HG02763 (cell line): ENCODE data around the gene PHF2.

Experiments
- ATAC-seq: cut with Tn5 transposase; IDR thresholded peaks from one replicate; pipeline ENCODE4 v1.9.1; 2021; ENCODE audit warnings: mild to moderate bottlenecking, moderate library complexity; ENCODE audit not compliant: unreplicated experiment

Gene PHF2

DNA sequence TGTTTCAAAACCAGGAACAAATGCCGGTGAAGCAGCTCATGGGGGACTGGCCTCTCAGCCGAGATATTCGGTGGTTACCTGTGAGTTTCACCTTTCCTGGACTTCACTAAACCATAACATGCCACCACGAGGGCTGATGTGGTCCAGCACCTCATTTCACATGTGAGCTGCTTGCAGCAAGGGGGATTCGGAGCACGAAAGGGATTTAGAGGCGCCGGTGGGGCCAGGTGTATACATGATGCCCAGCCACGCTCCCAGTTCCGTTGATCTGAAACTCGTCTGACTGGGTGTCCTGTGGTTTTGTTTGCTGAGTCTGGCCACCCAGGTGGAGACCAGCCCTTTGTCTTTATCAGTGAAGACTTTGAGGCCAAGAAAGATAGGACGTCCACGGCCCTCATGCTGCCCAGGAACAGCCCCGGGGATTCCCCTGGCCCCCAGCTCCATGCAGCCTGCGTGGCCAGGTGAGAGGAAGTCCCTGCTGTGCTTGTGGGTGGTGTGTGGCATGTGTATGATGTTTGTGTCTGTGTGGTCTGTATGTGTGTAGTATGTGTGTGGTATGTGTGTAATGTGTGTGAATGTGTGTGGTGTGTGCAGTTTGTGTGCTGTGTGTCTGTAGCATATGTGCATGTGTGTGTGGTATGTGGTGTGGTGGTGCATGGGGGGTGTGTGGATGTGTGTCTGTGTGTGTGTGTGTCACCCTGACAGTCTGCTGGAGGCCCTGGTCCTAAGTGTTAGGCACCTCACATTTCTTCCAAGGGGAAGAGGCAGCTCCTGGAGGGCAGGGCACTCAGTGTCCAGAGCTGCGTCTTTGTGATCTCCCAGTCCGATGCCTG is 23.4 kb downstream of the PHF2 start:
- no peak for ATAC-seq

DNA sequence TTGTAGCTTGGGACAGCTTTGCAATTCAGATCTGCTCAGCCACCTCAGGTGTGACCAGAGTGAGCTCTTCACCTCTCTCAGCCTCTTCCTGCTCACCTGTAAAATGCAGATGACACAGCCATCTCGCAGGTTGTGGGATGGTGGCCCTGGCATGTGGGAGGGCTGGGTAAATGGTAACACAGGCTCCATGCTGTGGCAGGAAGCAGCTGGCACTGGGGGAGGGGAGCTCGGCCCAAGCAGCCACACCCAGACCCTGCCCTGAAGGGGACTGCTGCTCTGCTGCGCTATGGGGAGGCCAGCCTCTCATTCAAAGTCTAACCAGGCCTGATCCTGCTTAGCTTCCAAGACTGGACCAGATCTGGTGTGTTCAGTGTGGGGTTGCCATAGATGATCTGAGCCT is 24.1 kb downstream of the PHF2 start:
- no peak for ATAC-seq

DNA sequence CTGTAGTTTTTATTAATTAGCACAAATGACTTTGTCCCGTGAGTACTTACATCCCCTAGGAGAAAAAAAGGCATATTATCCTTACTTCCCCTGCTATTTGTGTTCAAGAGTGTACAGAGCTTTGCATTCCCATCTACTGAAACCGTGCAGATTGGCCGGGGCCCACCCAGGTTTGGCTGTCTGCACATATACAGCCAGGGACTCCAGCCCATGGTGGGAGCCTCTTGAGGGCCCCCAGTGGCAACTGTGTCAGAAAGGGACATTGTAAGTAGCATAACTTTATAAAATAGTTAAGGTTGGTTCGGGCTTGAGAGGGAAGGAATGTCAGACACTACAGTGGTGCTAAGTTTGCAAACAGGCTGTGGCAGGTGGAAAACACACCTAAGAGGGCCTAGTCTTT is 24.7 kb downstream of the PHF2 start:
- ATAC-seq: no peak

DNA sequence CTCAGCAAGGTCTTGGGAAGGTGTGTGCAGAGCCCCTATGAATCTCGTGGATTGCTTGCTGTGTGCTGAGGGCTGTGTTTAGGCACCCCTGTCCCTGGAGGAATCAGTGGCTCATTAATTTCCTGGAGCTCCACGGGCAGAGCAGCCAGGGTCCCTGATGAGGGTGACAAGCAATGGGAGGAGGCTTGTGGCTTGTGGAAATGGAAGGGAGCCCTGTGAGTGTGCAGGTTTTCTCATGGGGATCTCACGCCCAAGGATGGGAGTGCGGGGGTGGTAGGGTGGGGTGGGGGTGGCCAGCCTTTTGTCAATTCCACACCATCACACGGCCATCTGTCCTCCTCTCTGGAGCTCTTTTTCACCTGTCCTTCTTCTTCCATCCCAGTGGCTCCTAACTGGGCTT is 25.3 kb downstream of the PHF2 start:
- no peak for ATAC-seq

DNA sequence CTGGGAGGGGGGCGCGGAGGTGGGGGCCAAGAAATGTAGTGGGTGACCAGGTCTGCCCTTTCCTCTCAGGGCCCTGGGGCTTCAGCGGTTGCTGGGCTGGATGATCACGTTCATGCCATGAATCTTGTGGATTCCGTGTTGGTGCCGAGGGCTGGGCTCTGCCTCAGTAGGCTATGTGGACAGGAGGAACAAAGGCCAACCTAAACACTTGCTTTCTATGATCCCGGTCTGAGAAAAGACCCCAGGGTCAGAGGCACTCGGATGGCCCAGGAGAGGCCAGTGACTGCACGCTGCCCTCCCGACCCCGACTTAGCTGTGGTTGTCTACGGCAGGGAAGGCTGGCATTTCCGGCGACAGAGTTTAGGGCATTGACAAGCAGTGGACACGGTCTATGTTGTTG is 26.6 kb downstream of the PHF2 start:
- no peak for ATAC-seq

DNA sequence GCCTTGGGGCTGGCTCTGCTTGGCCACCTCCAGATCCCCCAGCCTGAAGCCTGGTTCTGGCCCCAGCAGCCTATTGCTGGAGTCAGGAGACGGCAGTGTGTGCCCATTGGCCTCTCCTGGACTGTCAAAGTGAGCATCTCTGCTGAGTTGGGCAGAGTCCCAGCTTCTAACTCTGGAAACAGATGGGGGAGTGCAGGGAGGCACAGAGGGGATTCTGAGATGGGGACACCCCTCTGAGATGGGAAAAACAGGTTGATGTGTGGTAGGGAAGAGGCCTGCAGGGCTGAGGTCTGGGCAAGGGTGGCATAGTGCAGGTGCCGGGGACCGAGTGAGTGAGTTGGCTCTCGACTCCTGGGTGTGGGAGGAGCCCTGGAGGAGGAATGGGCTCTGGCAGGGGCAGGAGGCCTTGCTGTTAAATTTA is 27.5 kb downstream of the PHF2 start:
- ATAC-seq: no peak

DNA sequence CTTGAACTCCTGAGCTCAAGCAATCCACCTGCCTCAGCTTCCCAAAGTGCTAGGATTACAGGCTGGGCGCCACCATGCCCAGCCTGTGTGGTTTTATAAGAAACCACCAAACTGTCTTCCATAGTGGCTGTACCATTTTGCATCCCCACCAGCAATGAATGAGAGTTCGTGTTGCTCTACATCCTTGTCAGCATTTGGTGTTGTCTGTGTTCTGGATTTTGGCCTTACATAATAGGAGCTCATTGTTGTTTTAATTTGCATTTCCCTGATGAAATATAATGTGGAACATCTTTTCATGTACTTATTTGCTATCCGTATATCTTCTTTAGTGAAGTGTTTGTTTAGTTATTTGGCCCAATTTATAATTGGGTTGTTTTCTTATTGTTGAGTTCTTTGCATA is 29.8 kb downstream of the PHF2 start:
- no peak for ATAC-seq

DNA sequence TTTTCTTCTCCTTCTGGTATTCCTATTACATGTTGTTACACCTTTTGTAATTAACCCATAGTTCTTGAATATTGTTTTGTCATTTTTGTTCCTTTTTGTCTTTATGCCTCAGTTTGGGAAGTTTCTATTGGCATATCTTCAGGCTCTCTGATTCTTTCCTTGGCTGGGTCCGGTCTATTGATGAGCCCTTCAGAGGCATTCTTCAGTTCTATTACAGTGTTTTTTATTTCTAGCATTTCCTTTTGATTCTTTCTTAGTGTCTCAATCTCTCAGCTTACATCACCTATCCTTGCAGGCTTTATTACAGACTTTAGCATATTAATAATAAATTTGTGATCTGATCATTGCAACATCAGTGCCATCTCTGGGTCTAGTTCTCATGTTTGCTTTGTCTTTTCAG is 33.8 kb downstream of the PHF2 start:
- no peak for ATAC-seq

DNA sequence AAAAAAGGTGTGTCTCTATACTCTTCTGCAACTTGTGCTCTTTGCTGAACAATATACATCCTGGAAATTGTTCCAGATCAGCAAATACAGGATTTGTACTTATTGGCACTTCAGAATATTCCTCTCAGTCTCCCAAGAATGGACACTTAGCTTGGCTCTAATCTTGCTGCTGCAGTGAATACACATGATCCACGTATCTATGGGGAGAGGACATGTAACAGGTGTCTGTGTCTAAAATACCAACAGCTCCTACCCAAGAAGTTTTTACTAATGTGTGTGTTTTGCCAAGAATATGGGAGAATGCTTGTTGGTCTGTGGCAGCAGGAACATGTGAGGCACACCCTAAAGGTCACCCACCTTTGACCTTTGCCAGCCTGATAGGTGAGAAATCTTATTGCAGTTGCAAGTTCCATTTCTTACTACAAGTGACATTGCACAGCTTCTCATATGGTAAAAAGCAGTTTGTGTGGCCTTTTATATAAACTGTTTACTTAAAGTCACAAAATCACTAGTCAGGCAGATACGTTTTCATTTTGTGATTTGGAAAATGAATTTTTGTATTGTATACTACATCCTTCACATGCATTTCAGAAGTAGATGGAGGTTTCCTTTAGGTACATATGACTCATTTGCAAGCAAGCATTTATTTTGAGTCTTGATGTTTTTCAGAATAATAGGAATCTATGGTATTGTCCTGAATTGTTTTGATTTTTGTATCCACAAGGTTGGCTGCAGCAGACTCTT is 35.8 kb downstream of the PHF2 start:
- ATAC-seq: no peak

DNA sequence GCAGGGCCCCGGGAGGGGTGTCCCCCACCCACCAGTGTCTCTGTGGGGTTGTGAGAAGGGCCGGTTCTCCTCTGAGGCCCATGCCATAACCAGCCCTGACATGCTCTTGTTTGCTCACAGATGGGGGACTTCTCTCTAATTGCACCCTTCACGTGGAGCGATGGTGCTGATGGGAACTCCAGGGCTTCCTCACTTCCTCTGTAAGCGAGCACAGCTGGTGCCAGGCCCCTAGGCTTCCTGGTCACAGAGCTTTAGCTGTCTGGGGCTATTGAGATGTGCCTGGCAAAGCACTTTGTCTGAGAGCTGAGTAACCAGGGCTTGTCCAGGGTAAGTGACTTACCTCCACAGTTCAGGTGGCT is 36.4 kb downstream of the PHF2 start:
- no peak for ATAC-seq

DNA sequence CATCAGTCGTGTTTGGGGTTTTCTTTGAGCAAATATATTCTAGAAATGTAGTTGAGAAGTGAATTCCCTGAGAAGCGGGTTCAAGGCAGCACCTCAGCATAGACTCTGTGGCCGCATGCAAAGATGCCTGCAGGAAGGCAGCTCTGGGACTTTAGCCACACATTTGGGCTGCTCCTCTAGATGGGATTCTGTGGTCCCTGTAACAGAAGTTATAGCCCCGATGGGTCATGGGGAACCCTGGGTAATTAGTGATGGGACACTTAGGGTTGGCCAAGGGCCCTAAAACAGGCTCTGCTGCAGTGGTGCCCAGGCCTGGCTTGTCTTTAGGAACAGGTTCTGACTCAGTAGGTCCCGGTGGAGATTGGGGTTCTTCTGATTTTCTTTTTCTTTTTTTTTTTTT is 36.8 kb downstream of the PHF2 start:
- no peak for ATAC-seq

DNA sequence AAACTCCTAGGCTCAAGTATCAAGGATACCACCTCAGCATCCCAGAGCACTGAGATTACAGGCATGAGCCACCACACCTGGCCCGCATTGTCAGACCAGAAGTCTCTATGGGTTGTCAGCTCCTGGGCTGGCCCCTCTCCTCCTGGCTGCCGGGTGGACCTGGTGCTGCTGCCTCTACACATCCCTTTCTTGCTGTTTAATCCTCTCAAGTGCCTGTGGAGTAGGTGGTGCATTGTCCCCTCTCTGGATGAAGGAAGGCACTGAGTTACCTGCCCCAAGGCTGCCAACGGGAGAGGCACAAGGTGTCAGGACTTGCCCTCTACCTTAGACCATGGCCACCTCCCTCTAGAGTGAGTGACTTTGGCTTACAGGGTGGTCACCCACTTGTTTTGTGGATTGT is 37.4 kb downstream of the PHF2 start:
- no peak for ATAC-seq

DNA sequence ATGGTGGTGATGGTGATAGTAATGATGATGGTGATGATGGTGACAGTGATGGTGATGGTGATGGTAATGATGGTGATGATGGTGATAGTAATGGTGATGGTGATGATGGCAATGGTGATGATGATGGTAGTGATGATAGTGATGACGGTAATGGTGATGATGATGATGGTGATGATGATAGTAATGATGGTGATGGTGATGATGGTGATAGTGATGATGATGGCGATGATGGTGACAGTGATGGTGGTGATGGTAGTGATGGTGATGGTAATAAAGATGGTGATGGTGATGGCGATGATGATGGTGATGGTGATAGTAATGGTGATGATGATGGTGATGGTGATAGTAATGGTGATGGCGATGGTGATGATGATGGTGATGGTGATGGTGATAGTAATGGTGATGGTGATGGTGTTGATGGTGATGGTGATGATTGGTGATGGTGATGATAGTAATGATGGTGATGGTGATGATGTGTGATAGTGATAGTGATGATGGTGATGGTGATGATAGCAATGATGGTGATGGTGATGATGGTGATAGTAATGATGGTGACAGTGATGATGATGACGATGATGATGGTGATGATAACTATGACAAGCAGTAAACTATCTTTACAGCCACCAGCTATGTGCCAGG is 38.6 kb downstream of the PHF2 start:
- ATAC-seq: no peak

DNA sequence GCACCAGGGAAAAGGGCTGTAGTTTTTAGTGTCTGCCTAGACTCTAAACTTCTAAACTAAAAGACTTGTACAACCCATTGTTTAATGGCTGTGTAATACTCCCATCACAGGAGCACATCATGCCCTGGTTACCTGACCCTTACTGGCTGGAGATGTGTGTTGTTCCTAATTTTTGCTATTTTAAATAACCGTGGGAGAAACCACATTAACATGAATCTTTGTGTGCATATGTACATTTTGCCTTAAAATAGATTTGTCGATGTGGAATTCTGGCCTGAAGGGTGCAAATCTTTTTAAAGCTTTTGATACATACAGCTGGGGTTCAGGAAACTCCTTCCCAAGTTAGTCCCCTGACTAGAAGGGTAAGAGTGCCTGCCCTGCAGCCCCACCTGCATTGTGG is 39.7 kb downstream of the PHF2 start:
- no peak for ATAC-seq

DNA sequence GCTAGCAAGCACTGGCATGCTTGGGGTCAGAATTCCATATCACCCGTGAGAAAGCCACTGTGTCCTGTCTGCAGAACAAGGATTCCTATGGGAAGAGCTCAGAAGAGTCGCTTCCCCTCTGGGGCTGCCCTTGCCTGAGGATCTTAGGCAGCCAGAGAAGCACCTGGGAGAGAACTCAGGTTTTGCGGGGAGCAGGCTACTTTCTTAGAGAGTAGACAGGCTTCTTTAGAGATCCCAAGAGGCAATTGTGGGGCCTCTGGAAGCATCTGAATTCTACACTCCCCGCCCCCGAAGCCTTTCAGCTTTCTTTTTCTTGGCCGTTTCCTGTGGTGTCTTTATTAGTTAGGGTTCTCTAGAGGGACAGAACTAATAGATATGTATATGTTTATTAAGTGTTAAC is 40.9 kb downstream of the PHF2 start:
- ATAC-seq: no peak

DNA sequence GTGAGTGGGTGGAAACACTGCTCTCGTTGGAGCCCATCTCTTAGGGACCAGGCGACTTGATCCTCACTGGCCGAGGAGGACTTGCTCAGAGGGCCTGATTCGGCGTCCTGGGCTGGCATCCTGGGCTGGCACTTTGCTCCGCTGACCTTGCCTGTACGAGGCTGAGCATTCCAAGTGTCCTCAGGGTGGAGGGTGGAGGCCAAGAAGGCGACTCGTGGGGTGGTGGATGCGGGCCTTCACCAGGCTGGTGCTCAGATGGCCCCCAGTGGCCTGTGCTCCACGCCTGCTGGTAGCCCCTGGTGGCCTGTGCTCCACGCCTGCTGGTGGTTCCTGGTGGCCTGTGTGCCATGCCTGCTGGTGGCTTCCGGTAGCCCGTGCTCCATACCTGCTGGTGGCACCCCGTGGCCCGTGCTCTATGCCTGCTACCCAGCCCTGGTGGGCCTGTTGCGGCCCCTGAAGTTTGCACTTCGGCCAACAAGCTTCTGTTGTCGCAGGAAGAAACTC is 42.9 kb downstream of the PHF2 start:
- ATAC-seq: no peak

DNA sequence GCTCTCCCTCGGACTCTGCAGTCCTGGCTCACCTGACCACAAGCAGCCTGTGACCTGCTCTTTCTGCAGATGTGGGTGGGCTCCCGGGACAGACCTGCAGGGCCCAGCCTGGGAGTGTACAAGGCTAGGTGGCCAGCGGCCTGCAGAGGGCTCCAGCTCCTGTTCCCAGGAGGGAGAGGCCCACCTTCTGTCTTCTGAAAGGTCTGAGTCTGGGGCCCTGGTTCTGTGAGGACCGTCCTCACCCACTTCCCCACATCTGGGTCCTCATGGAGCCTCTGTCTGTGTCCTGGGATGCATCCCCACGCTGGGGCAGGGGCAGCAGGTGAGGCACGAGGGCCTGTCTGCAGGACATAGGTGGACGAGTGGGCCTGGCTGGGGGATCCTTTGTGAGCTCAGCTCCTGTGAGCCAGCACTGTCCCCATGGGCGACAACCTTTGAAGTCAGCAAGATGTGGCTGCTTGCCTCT is 43.7 kb downstream of the PHF2 start:
- ATAC-seq: no peak

DNA sequence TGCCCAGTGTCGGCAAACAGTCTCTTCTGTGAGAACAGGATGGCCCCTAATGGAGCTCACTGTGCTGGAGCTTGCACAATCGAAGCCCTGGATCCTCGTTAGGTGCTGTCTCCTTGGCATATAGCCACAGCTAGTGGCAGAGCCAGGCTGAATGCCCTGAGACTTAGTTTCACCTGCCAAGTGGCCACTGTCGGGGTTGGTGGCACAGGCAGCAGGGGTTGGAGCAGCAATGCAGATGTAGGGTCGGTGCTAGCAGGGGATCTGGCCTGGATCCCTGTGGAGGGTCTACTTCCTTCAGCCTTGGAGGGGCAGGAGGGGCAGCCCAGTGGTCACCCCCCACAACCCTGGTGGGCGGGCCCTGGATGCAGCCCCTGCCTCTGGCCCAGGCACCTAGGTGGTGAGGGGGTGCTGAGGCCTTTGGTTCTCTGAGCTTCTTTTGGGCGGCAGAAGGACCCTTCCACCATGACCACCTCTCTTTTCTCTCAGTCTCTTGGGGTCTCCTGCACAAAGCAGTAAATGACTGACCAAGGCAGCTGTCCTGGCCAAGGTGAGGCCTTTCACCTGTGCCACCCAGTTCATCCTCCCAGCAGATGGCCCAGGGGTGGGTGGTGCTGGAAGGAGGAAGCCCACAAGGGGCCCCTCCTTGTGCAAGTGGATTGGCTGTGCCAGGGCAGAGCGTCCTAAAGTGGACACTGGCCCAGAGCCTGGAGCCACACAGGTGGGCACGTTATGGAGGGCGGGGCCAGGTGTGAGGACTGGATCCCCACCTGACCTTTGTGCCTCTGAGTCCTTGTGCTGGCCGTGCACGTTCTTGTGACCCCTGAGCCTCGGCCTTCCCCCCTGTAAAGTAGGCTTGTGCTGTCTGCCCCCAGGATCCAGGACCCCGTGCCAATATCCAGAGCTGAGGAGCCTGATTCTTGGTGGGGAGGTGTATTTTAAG is 44.8 kb downstream of the PHF2 start:
- ATAC-seq: no peak

DNA sequence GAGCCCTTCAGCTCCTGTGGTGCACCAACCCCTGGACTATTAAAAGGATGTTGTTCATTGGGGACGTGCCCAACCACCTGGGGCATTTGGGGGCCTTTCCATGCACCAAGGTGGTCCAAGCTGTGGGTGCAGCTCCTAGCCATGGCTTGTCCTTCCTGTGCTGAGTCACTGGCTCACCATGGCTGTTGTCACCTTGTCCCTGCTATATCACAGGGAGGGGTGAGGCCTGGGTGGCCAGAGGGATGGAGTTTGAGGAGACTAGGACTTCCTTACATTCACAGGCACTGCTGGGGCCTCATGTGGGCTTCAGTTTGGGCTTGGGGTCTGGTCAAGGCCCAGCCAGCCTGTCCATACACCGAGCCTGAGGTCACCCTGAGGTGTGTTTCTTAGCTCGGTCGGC is 45.5 kb downstream of the PHF2 start:
- ATAC-seq: no peak

DNA sequence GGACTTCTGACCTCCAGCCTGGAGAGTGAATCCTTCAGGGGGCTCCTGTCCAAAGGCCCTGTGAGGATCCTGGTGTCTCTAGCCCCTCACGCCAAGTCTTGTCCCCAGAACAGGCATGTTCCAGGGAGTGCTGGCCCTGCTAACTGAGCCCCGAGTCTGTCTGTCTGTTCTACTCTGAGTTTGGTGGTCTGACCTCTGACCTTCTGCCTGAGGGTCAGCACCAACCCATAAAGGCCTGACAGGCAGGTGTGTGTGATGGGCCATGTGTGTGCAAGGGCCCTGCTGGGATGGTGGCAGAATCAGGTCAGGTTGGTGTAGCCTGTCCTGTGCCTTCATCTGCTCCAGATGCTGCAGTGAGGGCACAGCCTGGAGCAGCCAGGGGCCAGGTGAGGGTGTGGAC is 46.3 kb downstream of the PHF2 start:
- ATAC-seq: no peak

DNA sequence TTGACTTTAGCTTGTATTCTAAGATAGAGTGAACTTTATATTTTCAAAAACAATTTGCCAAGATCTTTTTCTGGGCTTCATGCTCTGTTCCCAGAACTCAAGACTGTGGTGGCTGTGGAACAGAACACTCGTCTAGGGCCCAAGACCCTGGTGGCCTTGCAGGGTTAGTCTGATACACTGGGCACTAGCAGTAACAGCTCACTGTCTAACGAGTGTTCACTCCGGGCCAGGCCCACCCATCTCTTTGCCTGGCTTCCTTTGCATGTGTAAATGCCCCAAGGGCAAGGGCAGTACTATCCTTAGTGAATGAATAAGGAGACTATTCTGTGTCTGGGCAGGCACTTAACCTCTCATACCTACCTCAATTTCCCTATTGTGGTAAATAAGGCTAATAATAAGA is 47.4 kb downstream of the PHF2 start:
- no peak for ATAC-seq
